ENCODE results near the gene ARHGEF26. TPM values are rescaled to one million over a fixed set of nuclear protein-coding genes. Genes with fewer than 3 reads are reported as not detected.

Gene ARHGEF26, protein sequence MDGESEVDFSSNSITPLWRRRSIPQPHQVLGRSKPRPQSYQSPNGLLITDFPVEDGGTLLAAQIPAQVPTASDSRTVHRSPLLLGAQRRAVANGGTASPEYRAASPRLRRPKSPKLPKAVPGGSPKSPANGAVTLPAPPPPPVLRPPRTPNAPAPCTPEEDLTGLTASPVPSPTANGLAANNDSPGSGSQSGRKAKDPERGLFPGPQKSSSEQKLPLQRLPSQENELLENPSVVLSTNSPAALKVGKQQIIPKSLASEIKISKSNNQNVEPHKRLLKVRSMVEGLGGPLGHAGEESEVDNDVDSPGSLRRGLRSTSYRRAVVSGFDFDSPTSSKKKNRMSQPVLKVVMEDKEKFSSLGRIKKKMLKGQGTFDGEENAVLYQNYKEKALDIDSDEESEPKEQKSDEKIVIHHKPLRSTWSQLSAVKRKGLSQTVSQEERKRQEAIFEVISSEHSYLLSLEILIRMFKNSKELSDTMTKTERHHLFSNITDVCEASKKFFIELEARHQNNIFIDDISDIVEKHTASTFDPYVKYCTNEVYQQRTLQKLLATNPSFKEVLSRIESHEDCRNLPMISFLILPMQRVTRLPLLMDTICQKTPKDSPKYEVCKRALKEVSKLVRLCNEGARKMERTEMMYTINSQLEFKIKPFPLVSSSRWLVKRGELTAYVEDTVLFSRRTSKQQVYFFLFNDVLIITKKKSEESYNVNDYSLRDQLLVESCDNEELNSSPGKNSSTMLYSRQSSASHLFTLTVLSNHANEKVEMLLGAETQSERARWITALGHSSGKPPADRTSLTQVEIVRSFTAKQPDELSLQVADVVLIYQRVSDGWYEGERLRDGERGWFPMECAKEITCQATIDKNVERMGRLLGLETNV
- total RNA-seq (10 to 100 TPM; 24.8 to 33.0 TPM), polyA plus RNA-seq (ENCODE audit: insufficient read depth, low read depth, low replicate concordance) (14.7 TPM)
- long read RNA-seq, donor 1 = 0 reads
- long read RNA-seq, donor 2 = 0 reads

GRCh38 chr3:154120961-154121700, at the start of gene ARHGEF26:
Gene ARHGEF26 (plus strand): TSS chr3:154121390. CDS start chr3:154121993, 603 bp downstream.
- peak; percentile 95 for DNase-seq
- peak within 1 kb of the TSS; percentile 67 to 81 for H3K27ac ChIP-seq
- intact Hi-C loops (cut with DNase I; ENCODE audit: low total_unique reads) = no loop called here
- TF ChIP-seq POLR2A (IDR thresholded peaks at IDR 0.05) = no peak
- TF ChIP-seq, protein P1, sequence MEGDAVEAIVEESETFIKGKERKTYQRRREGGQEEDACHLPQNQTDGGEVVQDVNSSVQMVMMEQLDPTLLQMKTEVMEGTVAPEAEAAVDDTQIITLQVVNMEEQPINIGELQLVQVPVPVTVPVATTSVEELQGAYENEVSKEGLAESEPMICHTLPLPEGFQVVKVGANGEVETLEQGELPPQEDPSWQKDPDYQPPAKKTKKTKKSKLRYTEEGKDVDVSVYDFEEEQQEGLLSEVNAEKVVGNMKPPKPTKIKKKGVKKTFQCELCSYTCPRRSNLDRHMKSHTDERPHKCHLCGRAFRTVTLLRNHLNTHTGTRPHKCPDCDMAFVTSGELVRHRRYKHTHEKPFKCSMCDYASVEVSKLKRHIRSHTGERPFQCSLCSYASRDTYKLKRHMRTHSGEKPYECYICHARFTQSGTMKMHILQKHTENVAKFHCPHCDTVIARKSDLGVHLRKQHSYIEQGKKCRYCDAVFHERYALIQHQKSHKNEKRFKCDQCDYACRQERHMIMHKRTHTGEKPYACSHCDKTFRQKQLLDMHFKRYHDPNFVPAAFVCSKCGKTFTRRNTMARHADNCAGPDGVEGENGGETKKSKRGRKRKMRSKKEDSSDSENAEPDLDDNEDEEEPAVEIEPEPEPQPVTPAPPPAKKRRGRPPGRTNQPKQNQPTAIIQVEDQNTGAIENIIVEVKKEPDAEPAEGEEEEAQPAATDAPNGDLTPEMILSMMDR (IDR thresholded peaks at IDR 0.05) = no peak
- H3K9me3 ChIP-seq = no peaks in the 10 kb centered on the region
- WGBS, 2 donors = 0% methylated on average over 4 to 47 of the region's 66 CpGs
- H3K4me1 ChIP-seq = no peaks in the 10 kb centered on the region
- H3K4me3 ChIP-seq = peak within 1 kb of the TSS; percentile 82 to 83
- H3K27me3 ChIP-seq = no peaks in the 10 kb centered on the region
- no peaks in the 10 kb centered on the region for H3K36me3 ChIP-seq (ENCODE audit: low read depth, missing control alignments)

DNA sequence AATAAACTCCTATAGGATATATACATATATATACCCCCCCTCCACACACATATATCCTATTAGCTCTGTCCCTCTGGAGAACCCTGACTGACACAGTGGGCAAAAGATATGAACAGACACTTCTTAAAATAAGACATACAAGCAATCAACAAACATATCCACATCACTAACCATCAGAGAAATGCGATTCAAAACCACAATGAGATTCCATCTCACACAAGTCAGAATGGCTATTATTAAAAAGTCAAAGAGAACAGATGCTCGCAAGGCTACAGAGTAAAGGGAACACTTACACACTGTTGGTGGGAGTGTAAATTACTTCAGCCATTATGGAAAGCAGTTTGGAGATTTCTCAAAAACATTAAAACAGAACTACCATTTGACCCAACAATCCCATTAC, 46.2 kb upstream of the ARHGEF26 start:
- no peak for DNase-seq
- no peak for TF ChIP-seq POLR2A (IDR thresholded peaks at IDR 0.05)
- TF ChIP-seq, protein P1 (IDR thresholded peaks at IDR 0.05) = no peak
- intact Hi-C loops (cut with DNase I; ENCODE audit: low total_unique reads) = no loop called here
- Histone ChIP-seq H3K36me3 (ENCODE audit: low read depth, missing control alignments) (no peaks in the 10 kb centered on the region), H3K9me3 (no peaks in the 10 kb centered on the region), H3K27ac (no peak overlapping the region), H3K4me3 (no peak overlapping the region), H3K4me1 (no peaks in the 10 kb centered on the region), H3K27me3 (no peaks in the 10 kb centered on the region)
- 90% methylated on average over 2 of the region's 2 CpGs for WGBS, 2 donors

- TF ChIP-seq, protein P1 (IDR thresholded peaks at IDR 0.05) = no peak
- TF ChIP-seq POLR2A (IDR thresholded peaks at IDR 0.05) = no peak
- Histone ChIP-seq H3K27me3 (no peaks in the 10 kb centered on the region), H3K27ac (no peak overlapping the region), H3K4me1 (no peaks in the 10 kb centered on the region), H3K36me3 (ENCODE audit: low read depth, missing control alignments) (no peaks in the 10 kb centered on the region), H3K9me3 (no peaks in the 10 kb centered on the region), H3K4me3 (no peak overlapping the region)
- intact Hi-C loops (cut with DNase I; ENCODE audit: low total_unique reads) = no loop called here
- no peak for DNase-seq
- 70 to 72% methylated on average over 7 of the region's 7 CpGs for WGBS, 2 donors
These were observed 42.5 kb upstream of the ARHGEF26 start for GRCh38 chr3:154078672-154079071.

- no peak for DNase-seq
- Histone ChIP-seq H3K36me3 (ENCODE audit: low read depth, missing control alignments) (no peaks in the 10 kb centered on the region), H3K27ac (no peak overlapping the region), H3K27me3 (no peaks in the 10 kb centered on the region), H3K4me3 (no peak overlapping the region), H3K4me1 (no peaks in the 10 kb centered on the region), H3K9me3 (no peaks in the 10 kb centered on the region)
- TF ChIP-seq POLR2A (IDR thresholded peaks at IDR 0.05) = no peak
- TF ChIP-seq, protein P1 (IDR thresholded peaks at IDR 0.05) = no peak
- intact Hi-C loops (cut with DNase I; ENCODE audit: low total_unique reads) = no loop called here
- 76 to 81% methylated on average over 2 of the region's 2 CpGs for WGBS, 2 donors
These were observed 39.9 kb upstream of the ARHGEF26 start for GRCh38 chr3:154081305-154081704.
